Measurements from ENCODE around the gene ZNF530. TPM values are rescaled to one million over a fixed set of nuclear protein-coding genes. Genes with fewer than 3 reads are reported as not detected.

ZNF530 gene
- total and polyA plus RNA-seq, 9 of the 15 experiments (the other 6 are each of a cell fraction or from before 2014, with no cell fraction given), result 0.28 to 5.9 (median 4.0) TPM

DNA sequence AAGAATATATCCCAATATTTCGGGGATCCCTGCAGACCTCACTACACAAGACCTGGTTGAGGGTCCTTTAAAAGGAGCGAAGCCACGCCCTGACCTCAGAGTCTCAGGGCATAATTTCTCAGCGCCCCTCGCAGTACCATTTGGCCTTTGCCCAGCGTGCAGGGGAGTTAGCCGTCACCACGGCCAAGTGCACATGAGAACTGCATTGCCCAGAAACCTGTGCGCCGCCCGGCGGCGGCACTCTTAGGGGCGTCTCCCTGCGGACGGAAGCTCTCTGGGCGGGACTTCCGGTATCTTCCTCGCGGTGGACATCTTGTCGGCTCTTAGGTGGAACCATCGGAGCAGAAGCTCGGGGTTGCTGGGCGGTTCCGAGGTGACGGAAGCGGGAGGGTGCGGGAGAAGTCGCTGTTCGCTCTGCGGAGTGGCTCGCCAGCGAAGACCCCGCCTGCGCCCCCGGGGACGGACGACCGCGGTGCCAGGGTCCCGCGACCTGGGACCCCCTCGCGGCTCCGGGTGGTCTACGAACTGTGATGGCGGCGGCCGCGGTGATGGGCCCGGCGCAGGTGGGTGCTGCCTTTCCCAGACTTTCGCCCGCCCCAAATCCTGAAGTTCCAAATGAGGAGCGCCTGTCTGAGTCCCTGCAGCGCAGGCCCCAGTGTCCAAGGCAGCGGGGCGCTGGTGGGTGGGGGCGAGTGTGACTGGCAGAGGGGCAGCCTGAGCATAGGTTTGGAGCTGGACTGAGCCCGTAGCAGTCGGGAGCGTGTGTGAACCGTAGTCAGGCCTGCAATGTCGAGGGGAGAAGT, 14.5 kb downstream of the ZNF530 start, which contains the start of gene ZNF134 (continued):
- TF ChIP-seq E2F6 (IDR thresholded peaks at IDR 0.05; ENCODE audit: borderline replicate concordance in 1 of 2, extremely low read depth in 1 of 2, insufficient read depth in 1 of 2, insufficient read length in 1 of 2, low read depth in 1 of 2, low read length in 1 of 2, poor library complexity in 1 of 2, severe bottlenecking in 1 of 2), result peak; percentile 10 to 69
- peak in 1 of 2 experiments; percentile 71; a peak in 1 of 4 replicates for TF ChIP-seq KDM4B (IDR thresholded peaks at IDR 0.05; ENCODE audit: borderline replicate concordance in 2 of 2, low read depth in 1 of 2)
- peak; percentile 79; the same call in 1 of the 2 replicates for TF ChIP-seq TGIF2 (CRISPR knock-in tag; IDR thresholded peaks at IDR 0.05)
- peak in 2 of 3 experiments; percentile 30 to 82; a peak in 2 of 6 replicates for TF ChIP-seq ZBTB11 (CRISPR knock-in tag; IDR thresholded peaks at IDR 0.05)
- 0 out of 2 replicates have a peak, but pooled peaks have one; percentile 15 for TF ChIP-seq NFIC (IDR thresholded peaks at IDR 0.05)
- TF ChIP-seq, protein P1, sequence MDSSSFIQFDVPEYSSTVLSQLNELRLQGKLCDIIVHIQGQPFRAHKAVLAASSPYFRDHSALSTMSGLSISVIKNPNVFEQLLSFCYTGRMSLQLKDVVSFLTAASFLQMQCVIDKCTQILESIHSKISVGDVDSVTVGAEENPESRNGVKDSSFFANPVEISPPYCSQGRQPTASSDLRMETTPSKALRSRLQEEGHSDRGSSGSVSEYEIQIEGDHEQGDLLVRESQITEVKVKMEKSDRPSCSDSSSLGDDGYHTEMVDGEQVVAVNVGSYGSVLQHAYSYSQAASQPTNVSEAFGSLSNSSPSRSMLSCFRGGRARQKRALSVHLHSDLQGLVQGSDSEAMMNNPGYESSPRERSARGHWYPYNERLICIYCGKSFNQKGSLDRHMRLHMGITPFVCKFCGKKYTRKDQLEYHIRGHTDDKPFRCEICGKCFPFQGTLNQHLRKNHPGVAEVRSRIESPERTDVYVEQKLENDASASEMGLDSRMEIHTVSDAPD (CRISPR knock-in tag; IDR thresholded peaks at IDR 0.05), result no peak
- peak; percentile 48; the same call in 1 of the 2 replicates for TF ChIP-seq RB1 (IDR thresholded peaks at IDR 0.05; ENCODE audit: low read depth)

Data from K562 (cell line).